SH-SY5Y (cell line): ENCODE measurements around the gene GRK6.

Experiments used
- GATA2 ChIP-seq: IDR thresholded peaks from 2 replicates; pipeline ENCODE4 v1.6.1; 2011; ENCODE audit warnings: mild to moderate bottlenecking, low read depth, low read length
- GATA3 ChIP-seq: IDR thresholded peaks from 2 replicates; pipeline ENCODE4 v1.6.1; 2011; ENCODE audit warnings: low read depth, mild to moderate bottlenecking, low read length, moderate library complexity

DNA sequence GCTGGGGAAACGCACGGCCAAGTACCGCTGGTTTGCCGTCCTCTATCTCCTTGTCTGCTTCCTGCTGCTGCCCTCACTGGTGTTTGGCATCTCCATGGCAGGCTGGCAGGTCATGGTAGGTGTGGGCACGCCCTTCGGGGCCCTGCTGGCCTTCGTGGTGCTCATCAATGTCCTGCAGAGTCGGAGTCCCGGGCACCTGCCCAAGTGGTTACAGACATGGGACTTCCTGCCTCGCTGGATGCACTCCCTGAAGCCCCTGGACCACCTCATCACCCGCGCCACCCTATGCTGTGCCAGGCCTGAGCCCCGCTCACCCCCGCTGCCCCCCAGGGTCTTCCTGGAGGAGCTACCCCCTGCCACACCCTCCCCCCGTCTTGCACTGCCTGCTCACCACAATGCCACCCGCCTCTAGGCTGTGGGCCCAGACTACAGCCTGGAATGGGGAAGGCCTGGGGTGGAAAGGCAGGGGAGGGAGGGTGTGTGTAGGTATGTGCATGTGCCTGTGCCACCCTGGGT is 28.5 kb upstream of the GRK6 start:
- no peak for TF ChIP-seq GATA2
- no peak for TF ChIP-seq GATA3
